ENCODE results near the gene MED15.
"Not testable (repeated sequence)": the region's sequence is repeated elsewhere in the genome, so short reads cannot be mapped to it uniquely, and the experiment has no call there.

MED15 gene

GRCh38 chr22:20472629-20473442 lies 34.6 kb upstream of the MED15 start:
- H3K27ac ChIP-seq: no peak overlapping the region
- TF ChIP-seq CTCF (IDR thresholded peaks at IDR 0.05): no peak
- no peak overlapping the region for H3K4me2 ChIP-seq (ENCODE audit: low read length)
- H3K27me3 ChIP-seq (ENCODE audit: control insufficient read depth, insufficient read depth, low read length): no peaks in the 10 kb centered on the region
- H3K36me3 ChIP-seq (ENCODE audit: control insufficient read depth, insufficient read depth, low read length): no peaks in the 10 kb centered on the region
- no peaks in the 10 kb centered on the region for H3K79me2 ChIP-seq
- no peaks in the 10 kb centered on the region for H3K4me1 ChIP-seq
- no peaks in the 10 kb centered on the region for H3K9me3 ChIP-seq (ENCODE audit: control insufficient read depth, low read length)
- H3K4me3 ChIP-seq (ENCODE audit: low read depth, low read length): no peak overlapping the region
- H2AFZ ChIP-seq: no peak overlapping the region
- no peak overlapping the region for H3K9ac ChIP-seq

- H3K36me3 ChIP-seq (ENCODE audit: control insufficient read depth, insufficient read depth, low read length): no peaks in the 10 kb centered on the region
- no peaks in the 10 kb centered on the region for H3K4me1 ChIP-seq
- no peaks in the 10 kb centered on the region for H3K79me2 ChIP-seq
- H3K4me2 ChIP-seq (ENCODE audit: low read length): no peak overlapping the region
- H3K27ac ChIP-seq: no peak overlapping the region
- H3K4me3 ChIP-seq (ENCODE audit: low read depth, low read length): no peak overlapping the region
- H3K9me3 ChIP-seq (ENCODE audit: control insufficient read depth, low read length): no peaks in the 10 kb centered on the region
- no peaks in the 10 kb centered on the region for H3K27me3 ChIP-seq (ENCODE audit: control insufficient read depth, insufficient read depth, low read length)
- TF ChIP-seq CTCF (IDR thresholded peaks at IDR 0.05): no peak
- no peak overlapping the region for H3K9ac ChIP-seq
- no peak overlapping the region for H2AFZ ChIP-seq
Observed at GRCh38 chr22:20475115-20475436, 32.3 kb upstream of the MED15 start.

- H3K27me3 ChIP-seq (ENCODE audit: control insufficient read depth, insufficient read depth, low read length); H3K4me2 ChIP-seq (ENCODE audit: low read length); H3K4me1 ChIP-seq; H3K9ac ChIP-seq; H3K36me3 ChIP-seq (ENCODE audit: control insufficient read depth, insufficient read depth, low read length); H3K27ac ChIP-seq; H3K4me3 ChIP-seq (ENCODE audit: low read depth, low read length); H2AFZ ChIP-seq; H3K79me2 ChIP-seq; H3K9me3 ChIP-seq (ENCODE audit: control insufficient read depth, low read length): not testable (repeated sequence)
Observed at GRCh38 chr22:20475569-20475968, 31.8 kb upstream of the MED15 start.

- not testable (repeated sequence) for H3K4me1 ChIP-seq; H3K36me3 ChIP-seq (ENCODE audit: control insufficient read depth, insufficient read depth, low read length); H3K9me3 ChIP-seq (ENCODE audit: control insufficient read depth, low read length); H3K27me3 ChIP-seq (ENCODE audit: control insufficient read depth, insufficient read depth, low read length); H3K79me2 ChIP-seq; H3K9ac ChIP-seq; H3K4me2 ChIP-seq (ENCODE audit: low read length); H2AFZ ChIP-seq; H3K27ac ChIP-seq; H3K4me3 ChIP-seq (ENCODE audit: low read depth, low read length)
Observed at GRCh38 chr22:20478059-20478458, 29.4 kb upstream of the MED15 start.

GRCh38 chr22:20479612-20480196 lies 27.7 kb upstream of the MED15 start:
- no peaks in the 10 kb centered on the region for H3K79me2 ChIP-seq
- H3K27ac ChIP-seq: no peak overlapping the region
- H3K9ac ChIP-seq: no peak overlapping the region
- H3K9me3 ChIP-seq (ENCODE audit: control insufficient read depth, low read length): no peaks in the 10 kb centered on the region
- no peak for TF ChIP-seq CTCF (IDR thresholded peaks at IDR 0.05)
- H3K36me3 ChIP-seq (ENCODE audit: control insufficient read depth, insufficient read depth, low read length): no peaks in the 10 kb centered on the region
- no peaks in the 10 kb centered on the region for H3K27me3 ChIP-seq (ENCODE audit: control insufficient read depth, insufficient read depth, low read length)
- no peaks in the 10 kb centered on the region for H3K4me1 ChIP-seq
- no peak overlapping the region for H2AFZ ChIP-seq
- H3K4me2 ChIP-seq (ENCODE audit: low read length): no peak overlapping the region
- no peak overlapping the region for H3K4me3 ChIP-seq (ENCODE audit: low read depth, low read length)

- H3K4me1 ChIP-seq; H3K36me3 ChIP-seq (ENCODE audit: control insufficient read depth, insufficient read depth, low read length); H3K9ac ChIP-seq; H3K4me2 ChIP-seq (ENCODE audit: low read length); H3K27ac ChIP-seq; H2AFZ ChIP-seq; H3K4me3 ChIP-seq (ENCODE audit: low read depth, low read length); H3K79me2 ChIP-seq; H3K27me3 ChIP-seq (ENCODE audit: control insufficient read depth, insufficient read depth, low read length); H3K9me3 ChIP-seq (ENCODE audit: control insufficient read depth, low read length): not testable (repeated sequence)
Observed at GRCh38 chr22:20483143-20483506, 24.3 kb upstream of the MED15 start.
